Measurements from ENCODE around the gene AGR2.

DNA sequence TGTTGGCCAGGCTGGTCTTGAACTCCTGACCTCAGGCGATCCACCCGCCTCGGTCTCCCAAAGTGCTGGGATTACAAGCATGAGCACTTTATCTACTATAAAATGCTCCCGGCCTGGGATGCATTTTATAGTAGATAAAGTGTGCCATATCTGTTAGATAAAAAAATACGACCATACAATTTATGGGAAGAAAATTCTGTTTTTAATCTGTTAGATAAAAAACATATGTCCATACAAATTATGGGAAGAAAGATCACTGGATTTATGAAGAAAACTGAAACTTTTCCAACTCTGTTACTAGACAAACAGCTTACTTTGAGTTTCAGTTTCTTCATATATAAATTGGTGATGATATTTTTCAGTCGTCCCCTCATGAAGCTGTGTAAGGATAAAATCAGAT lies 46.8 kb downstream of the AGR2 start:
- TF ChIP-seq EP300 (IDR thresholded peaks at IDR 0.05; ENCODE audit: borderline replicate concordance) (no peak), FOXM1 (IDR thresholded peaks at IDR 0.05; ENCODE audit: borderline replicate concordance, low read depth) (no peak), CREB1 (IDR thresholded peaks at IDR 0.05; ENCODE audit: low read depth) (no peak), RAD21 (IDR thresholded peaks at IDR 0.05; ENCODE audit: low read depth) (no peak), TAF1 (IDR thresholded peaks at IDR 0.05; ENCODE audit: low read depth) (no peak), NFIC (IDR thresholded peaks at IDR 0.05) (no peak), ZBTB7A (IDR thresholded peaks at IDR 0.05; ENCODE audit: low read depth) (no peak), CEBPB (IDR thresholded peaks at IDR 0.05) (no peak), TCF12 (IDR thresholded peaks at IDR 0.05; ENCODE audit: low read depth) (no peak)
- TF ChIP-seq, protein P1, sequence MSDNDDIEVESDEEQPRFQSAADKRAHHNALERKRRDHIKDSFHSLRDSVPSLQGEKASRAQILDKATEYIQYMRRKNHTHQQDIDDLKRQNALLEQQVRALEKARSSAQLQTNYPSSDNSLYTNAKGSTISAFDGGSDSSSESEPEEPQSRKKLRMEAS (IDR thresholded peaks at IDR 0.05): no peak
- TF ChIP-seq, protein P2, sequence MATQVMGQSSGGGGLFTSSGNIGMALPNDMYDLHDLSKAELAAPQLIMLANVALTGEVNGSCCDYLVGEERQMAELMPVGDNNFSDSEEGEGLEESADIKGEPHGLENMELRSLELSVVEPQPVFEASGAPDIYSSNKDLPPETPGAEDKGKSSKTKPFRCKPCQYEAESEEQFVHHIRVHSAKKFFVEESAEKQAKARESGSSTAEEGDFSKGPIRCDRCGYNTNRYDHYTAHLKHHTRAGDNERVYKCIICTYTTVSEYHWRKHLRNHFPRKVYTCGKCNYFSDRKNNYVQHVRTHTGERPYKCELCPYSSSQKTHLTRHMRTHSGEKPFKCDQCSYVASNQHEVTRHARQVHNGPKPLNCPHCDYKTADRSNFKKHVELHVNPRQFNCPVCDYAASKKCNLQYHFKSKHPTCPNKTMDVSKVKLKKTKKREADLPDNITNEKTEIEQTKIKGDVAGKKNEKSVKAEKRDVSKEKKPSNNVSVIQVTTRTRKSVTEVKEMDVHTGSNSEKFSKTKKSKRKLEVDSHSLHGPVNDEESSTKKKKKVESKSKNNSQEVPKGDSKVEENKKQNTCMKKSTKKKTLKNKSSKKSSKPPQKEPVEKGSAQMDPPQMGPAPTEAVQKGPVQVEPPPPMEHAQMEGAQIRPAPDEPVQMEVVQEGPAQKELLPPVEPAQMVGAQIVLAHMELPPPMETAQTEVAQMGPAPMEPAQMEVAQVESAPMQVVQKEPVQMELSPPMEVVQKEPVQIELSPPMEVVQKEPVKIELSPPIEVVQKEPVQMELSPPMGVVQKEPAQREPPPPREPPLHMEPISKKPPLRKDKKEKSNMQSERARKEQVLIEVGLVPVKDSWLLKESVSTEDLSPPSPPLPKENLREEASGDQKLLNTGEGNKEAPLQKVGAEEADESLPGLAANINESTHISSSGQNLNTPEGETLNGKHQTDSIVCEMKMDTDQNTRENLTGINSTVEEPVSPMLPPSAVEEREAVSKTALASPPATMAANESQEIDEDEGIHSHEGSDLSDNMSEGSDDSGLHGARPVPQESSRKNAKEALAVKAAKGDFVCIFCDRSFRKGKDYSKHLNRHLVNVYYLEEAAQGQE (IDR thresholded peaks at IDR 0.05; ENCODE audit: low read depth): no peak

Data from Ishikawa (cell line).